HG02970 (cell line): ENCODE results near the gene NEO1.
"Not testable (repeated sequence)": the region's sequence is repeated elsewhere in the genome, so short reads cannot be mapped to it uniquely, and the experiment has no call there.

Source experiments
- ATAC-seq: cut with Tn5 transposase; IDR thresholded peaks from one replicate; pipeline ENCODE4 v1.9.1; 2021; ENCODE audit warnings: mild to moderate bottlenecking, moderate library complexity, moderate number of reproducible peaks; ENCODE audit not compliant: unreplicated experiment, low FRiP score

Gene NEO1

DNA sequence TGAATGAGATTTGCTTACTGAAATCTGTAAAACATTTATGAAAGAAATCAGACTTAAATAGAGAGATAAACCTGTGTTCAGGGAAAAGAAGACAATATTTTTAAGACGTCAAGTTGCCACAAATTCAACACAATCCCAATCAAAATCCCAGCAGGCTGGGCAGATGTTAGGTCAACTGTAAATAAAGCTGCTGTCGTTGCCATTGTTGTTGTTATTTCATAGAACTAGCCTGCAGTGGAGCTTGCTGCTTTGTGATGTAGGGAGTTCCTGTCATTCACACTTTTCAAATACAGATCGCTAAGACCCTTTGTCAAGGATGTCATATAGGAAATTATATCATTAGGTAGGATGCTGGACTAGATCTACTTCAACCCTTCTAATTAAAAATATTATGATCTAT, 123.1 kb downstream of the NEO1 start:
- ATAC-seq: no peak

DNA sequence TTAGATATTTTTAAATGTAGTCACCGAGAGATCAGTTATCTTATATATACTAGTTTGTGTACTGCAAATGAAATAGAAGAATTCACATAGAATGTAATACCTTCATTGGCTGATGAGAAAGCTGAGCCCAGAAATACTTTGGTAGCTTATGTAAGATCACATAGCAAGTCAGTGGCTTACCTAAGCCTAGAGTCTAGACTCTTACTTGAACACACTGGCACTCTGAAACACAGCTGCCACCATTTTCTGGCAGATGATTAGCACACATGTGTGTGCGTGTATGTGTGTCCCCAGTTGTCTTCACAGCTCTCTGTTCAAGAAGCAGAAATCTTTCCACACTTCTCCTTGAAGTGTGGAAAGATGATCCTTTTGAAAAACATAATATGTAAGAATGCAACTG, 124.3 kb downstream of the NEO1 start:
- no peak for ATAC-seq

DNA sequence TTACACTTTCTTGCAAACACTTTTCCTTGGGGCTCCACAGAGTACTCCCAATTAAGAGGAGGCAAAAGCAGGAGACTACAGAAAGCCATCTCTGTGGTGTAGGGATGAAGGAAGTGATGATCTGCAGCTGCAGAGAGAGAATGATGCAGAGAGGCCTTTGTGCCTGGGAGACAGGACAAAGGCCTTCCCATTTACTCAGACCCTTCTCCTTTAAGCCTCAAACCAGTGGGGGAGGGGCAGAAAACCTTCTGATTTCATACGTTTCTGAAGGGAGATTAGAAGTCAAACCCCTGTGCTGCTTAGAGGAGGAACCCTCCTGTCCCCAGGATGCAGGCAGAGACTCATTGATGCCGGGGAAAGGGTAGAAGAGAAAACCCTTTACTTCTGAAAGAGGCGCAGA, 130.8 kb downstream of the NEO1 start:
- ATAC-seq: no peak

DNA sequence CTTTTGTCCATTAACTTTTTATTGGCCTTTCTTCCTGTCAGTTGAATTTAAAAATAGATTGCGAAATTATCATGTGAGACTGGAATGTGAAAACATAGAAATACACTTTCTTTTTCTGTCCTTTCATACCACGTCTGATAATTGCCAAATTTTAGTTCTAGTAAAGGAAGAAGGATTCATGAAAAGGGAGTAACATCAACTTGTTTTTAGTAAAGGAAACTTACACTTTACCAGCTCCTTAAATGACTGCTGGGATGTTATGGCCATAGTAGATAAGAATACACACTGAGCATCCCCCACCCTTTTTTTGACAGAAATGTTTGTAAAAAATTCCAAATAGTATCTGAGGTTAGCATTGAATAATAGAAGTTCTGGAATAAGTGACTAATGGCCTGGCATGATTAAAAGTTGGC, 137.9 kb downstream of the NEO1 start:
- ATAC-seq: no peak

DNA sequence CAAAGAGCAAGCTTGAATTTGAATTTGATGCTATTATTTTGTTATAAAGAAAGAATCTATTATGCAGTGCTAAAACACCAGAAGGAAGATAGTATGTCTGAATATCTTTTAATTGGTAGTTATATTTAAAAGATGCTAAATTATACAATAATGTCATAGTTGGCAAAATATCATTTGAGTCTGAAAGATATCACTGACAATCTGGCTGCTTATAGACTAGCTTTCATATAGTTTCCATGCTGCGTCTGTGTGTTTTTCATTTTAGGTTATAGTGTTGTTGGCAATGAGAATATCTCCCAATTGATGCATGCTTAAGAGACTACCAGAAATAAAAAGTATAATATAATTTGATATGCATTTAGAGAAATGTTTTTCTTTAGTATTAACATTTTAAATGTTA, 142.9 kb downstream of the NEO1 start:
- no peak for ATAC-seq

DNA sequence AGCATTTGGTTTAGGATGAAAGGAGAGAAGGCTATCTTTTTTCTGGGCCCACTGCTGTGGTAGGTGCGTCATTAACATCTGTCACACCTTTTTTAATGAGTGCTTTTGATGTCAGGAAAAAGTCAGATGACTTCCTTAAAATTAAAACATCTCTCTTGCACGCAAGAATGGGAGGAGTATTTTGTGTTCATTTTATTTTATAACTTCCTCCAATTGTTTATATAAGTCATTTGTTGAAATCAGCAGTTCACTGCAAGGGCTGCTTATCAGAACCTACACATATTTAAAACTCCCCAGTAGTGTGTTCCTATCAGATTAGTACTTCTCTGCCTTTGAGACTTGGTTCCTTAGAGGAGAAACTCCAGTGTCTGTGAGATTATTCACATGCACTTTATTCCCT, 143.8 kb downstream of the NEO1 start:
- ATAC-seq: no peak

DNA sequence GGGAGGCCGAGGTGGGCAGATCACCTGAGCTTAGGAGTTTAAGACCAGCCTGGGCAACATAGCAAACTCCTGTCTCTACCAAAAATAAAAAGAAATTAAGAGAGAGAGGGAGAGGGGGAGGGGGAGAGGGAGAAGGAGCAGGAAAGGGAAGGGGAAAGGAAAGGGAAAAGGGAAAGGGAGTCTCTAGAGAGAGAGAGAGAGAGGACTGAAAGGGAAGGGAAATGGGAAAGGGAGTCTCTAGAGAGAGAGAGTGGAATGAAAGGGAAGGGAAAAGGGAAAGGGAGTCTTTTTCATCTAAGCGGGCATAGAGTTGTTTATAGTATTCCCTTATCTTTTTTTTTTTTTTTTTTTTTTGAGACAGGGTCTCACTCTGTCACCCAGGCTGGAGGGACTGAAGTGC, 148.1 kb downstream of the NEO1 start:
- ATAC-seq: no peak

DNA sequence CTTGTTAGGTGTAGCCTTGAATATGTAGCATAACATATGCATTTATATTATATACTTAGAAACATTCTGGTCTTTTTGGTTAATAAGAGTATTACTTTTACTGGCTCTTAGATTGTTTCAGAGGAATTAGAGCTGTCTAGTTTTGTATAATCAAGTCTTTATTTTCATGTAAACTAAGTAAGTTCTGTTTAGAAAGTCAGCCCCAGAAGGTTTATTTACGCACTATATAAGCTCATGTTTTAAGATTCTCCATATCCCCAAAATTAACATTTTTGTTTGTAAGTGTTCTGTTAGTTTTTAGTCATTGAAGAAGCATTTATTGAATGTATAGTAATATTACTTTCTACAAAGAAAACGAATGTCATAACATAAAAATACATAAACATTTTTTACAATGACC, 158.4 kb downstream of the NEO1 start:
- ATAC-seq: no peak

DNA sequence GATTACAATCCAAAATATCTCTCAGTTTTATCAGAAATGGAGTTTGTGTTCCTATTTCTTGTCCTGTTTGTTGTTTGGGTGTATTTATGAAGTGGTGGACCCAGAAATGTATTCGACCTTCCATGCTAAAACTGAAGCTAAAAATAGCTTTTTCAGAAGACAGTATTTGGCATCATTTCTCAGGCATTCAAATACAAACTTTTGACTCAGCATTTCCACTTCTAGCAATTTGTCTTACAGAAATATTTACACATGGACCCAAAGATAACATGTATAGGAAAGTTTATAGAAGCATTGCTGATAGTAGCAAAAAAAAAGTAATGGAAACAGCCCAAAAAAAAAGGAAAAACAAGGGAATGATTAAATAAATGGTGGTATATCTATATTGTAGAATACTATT, 160.2 kb downstream of the NEO1 start:
- no peak for ATAC-seq

DNA sequence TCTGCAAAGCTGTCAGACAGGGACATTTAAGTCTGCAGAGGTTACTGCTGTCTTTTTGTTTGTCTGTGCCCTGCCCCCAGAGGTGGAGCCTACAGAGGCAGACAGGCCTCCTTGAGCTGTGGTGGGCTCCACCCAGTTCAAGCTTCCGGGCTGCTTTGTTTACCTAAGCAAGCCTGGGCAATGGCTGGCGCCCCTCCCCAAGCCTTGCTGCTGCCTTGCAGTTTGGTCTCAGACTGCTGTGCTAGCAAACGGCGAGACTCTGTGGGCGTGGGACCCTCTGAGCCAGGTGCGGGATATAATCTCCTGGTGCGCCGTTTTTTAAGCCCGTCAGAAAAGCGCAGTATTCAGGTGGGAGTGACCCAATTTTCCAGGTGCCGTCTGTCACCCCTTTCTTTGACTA, 169.2 kb downstream of the NEO1 start:
- ATAC-seq: not testable (repeated sequence)

DNA sequence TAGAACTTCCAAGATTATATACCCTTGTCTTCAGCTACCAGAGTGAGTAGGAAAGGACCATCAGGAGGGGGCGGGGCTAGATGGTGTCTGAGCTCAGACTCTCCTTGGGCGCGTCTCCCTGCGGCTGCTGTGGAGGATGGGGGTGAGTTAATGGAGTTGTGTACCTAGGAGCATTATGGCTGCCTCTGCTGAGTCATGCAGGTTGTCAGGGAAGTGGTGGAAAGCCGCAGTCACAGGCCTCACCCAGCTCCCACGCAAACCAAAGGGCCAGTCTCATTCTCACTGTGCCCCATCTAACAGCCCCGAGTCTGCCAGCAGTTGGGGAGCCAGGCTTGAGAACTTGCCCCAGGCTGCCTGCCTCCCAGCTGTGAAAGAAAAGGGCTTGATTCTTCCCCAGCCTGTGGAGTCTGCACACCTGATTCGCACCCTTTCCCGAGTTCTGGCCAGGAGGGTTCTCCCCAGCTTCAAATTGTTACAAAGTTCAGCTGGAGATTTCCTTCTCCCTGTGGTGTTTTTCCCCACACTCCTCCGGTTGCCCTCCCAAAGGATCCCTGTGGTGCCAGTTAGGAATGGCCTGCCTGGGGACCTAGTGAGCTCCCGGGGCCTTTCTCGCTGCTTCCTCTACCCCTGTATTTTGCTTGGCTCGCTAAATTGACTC, 173.2 kb downstream of the NEO1 start:
- ATAC-seq: no peak

DNA sequence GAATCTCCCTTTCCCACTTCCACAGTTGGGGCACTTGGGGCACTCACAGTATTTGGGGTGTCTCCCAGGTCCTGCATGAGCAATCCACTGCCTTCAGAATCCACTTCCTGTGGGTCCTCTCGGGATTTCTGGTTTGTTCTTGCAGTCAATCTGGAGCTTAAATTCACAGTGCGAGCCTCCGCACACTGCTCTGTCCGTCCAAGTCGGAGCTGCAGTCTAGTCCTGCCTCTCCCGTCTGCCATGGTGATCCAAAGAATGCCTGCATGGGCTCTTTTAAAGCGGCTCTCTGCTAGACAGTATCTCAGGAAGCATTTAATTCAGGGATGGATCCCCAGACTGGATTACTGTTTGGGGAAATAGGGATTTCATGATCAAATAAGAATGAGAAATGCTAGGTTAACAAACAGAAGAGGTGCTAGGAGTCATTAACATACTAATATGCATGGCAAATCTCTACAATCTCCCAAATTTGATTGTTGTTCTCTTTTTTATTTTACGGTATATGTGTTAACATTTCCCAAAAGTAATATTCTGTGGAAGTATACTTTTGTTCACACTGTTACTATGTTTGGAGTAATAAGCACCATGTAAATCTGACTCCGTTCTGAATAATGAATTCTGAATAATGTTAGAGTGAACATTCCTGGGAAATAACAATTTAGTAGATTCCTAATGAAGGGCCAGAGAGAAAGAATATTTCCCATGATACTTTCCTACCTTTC, 174.0 kb downstream of the NEO1 start:
- ATAC-seq: no peak

DNA sequence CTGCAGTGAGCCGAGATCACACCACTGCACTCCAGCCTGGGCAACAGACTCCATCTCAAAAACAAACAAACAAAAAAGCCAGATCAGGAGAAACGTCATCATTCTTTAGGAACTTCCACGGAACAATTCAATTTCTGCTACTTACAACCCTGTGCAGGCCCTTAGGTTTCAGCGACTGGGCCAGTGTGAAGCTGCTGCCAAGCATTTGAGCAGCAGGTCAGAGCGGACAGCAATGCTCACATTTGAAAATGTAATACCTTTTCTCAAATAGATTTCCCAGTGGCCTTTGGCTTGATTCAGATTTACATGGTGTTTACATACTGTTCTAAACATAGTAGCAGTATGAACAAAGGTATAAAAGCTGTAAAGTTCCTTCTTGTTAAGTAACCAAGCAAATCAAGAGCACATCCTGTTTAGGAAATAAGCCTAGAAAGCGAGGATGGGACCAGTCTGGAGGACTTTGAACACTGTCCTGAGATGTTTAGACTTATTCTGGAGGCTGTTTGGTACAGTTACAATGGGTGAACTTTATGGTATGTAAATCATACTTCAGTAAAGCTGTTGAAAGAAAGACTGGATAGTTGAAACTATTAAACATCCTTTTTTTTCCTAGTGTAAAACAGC, 175.3 kb downstream of the NEO1 start:
- no peak for ATAC-seq

DNA sequence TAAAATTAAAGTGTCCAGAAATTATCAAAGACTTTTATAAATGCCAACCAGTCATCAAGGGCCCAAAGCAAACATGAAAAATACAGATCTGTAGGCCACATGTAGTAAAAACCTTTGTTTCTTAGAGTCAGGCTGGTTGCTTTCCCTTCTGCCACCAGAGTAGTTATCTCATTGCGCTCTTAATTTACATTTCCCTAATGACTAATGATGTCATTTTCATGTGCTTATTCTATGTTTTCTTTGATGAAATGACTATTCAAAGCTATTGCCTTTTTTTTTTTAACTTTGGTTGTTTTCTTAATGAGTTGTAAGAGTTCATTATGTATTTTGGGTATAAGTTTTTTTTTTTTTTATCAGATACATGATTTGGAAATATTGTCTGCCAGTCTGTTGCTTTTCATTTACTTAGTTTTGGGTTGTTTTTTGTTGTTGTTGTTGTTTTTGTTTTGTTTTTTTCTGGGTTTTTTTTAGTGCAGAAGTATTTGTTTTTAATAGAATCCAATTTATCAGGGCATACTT, 175.9 kb downstream of the NEO1 start:
- no peak for ATAC-seq

DNA sequence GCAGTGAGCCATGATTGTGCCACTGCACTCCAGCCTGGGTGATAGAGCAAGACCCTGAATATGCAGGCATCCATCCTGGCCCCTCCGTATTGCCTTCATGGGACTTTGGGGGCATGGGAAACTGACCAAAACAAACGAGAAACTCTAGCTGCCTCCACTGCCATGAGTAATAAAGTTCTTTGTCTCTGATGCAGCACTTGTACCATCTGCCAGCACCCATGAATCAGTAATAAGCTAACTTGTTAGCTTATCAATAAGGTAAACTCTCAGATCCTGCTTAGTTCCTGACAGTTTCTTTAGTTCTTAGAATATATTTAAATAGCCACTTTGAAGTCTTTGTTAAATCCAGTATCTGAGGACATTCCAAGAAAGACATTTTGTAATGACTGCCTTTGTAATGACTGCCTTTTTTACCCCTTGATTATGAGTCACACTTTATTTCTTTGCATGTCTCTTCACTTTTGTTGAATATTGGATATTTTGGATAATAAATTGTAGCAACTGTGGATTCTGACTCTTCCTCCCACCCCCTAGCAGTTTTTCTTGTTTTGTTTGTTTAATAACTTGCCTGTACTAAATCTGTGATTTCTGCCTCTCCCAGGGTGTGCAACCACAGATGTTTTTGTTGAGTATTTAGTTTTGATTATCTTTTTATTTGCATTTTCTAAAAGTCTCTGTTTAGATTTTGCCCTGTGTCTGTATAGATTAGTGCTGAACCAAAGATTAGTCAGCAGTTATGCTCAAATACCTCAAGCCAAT, 179.6 kb downstream of the NEO1 start:
- no peak for ATAC-seq

DNA sequence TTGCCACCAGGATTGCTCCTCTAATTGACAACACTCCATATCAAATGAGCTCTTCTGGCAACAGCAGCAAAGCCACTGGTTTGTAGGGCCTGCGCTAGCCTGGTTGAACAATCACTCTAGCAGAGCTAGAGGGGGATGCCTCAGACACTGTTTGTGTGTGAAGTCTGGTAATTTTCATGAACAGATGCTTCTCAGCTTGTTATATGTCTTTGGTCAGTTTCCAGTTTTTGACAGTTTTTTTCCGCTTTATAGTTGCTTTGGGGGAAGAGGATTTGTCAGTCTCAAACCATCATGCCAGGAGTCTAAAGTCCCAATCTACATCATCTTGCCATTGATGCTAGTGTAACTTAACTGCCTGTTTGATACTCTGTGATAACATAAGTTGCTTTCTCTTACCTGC, 180.5 kb downstream of the NEO1 start:
- ATAC-seq: no peak

DNA sequence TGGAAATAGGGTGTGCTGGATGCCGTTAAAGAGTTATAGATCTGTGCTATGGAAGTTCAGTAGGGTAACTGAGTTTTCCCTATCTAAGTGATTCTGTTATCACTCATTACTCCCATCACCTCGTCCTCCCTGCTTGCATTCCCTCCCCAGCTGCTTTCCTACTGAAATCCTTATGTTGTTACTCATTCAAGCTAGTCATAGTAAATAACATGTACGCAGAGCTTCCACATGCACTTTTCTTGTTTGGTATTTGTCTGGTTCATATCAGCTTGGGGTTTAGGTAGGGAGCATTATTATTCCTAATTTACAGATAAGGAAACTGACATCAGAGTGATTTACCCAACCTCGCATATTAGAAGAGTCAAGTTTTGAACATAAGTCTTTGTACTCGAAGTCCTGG, 181.4 kb downstream of the NEO1 start:
- ATAC-seq: no peak

DNA sequence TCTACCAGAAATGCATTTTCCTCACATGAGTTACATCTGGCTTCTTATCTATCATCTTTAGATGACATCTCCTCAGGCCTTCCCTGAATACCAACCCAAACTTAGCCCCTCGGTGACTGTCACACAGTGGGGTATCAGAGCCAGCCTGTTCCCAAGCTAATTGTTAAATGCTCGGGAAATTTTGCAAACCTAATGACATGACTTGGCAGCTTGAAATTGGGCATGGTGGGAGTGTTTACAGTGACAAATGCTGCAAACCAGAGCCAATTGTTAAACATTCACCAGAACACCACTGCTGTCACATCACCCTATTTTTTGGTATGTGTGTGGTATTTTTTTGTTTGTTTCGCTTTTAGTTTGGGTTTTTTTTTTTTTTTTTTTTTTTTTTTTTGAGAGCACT, 185.6 kb downstream of the NEO1 start:
- no peak for ATAC-seq

DNA sequence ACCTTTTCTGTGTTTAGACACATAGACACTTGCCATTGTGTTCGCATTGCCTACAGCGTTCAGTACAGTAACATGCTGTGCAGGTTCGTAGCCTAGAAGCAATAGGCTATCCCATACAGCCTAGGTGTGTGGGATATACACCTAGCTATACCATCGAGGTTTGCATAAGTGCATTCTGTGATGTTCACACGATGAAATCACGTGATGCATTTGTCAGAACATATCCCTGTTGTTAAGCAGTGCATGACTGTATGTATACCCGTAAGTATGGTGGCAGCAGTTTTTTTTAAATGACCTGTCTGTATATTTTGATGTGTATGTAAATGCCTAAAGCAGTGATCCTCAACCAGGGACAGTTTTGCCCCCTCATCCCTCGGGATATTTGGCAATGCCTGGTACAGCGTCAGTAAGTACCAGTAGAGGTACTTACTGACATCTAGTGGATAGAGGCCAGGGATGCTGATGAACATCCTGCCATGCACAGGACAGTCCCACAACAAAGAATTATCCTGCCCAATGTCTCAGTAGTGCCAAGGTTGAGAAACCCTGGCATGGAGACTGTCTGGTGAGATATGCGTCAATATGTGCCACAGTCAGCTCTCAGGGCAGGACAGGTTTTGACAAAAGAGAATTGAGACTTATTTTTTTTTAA, 187.4 kb downstream of the NEO1 start:
- no peak for ATAC-seq

DNA sequence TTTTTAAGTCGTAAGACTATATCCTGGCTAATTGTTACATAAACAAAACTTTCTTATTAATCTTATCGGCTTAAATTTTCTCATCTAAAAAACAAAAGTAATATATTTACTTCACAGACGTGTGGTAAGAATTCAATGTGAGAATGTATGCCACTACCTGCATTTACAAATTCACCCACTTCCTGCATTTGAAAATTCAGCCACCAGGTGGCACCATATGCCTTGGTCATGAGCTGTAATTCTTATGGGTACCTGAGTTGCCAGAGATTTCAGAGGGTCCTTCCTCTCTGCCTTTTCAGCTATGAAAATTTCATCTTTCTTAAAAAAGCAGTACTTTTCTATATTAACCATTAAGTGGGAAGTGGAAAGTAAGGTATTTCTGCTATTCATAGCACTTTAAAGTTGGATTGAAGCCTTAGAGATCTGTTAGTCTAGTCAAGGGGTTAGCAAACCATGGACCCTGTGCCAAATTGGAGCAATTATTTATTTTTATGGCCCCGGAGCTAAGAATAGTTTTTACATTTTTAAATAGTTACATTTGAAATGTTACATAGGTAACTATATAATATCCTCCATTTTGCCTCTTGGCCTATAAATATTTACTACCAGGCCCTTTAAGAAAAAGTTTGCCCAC, 188.7 kb downstream of the NEO1 start:
- ATAC-seq: no peak
